ENCODE data around the gene CBFA2T2. TPM values are rescaled to one million over a fixed set of nuclear protein-coding genes. Genes with fewer than 3 reads are reported as not detected.

CBFA2T2 gene
- total and polyA plus RNA-seq, 2 donors from 2014 or later: 5.5 to 17.3 TPM

DNA sequence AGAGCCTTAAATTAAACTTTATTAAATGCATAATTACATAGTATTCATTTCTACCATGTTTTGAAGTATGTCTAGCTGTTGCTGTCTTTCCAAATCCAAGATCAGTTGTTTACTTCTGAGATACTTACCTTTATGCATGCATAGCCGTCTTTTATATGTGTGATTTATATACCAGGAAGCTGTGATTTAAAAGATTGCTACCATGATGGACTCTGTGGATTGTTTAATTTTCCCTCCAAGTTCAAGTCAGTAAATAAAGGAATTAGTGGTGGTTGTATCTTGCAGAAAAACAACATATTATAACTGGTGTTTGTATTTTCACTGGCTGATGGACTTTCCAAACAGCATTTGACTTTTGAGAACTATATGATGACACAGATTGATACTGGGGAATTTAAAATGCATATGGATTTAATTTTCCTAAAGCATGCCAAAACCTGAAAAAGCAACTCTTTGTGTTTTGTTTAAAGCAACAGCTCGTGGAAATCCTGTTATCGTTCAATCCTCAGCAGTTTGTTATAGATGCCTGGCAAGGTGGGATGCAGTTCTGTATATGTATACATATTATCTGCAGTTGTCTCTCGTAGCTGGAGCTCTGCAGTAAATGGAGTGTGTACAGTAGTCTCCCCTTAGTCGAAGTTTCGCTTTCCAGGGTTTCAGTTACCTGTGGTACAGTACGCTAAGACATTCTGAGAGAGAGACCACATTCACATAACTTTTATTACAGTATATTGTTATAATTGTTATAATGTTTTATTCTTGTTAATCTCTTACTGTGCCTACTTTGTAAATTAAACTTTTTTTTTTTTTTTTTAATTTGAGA lies 77.1 kb downstream of the CBFA2T2 start:
- intact Hi-C loops (cut with DNase I): no loop called here
- Histone ChIP-seq H3K27ac (ENCODE audit: low read depth in 2 of 2, low read length in 2 of 2) (no peak overlapping the region), H3K9ac (ENCODE audit: low read length in 3 of 3) (peak overlapping the region in 1 of 3 donors; percentile 8)

DNA sequence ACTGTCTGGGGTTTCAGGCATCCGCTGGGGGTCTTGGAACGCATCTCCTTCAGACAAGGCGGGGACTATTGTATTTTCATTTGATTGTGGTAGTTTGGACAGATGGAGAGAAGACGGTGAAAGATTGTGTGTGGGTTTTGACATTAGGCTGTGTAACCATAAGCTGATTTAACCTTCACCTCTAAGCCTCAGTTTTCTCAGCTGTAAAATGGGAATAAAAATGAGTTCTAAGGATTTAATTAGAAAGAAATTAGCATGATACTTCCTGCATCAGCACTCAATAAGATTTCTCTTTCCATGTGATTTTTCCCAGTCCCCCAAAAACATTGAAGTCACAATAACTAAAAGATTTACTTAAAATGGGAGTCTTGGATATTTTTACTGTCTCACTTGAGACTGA lies 78.1 kb downstream of the CBFA2T2 start:
- Histone ChIP-seq H3K9me3 (ENCODE audit: control insufficient read depth in 2 of 3, insufficient read depth in 1 of 3, low read length in 3 of 3) (no peaks in the 10 kb centered on the region), H3K4me1 (ENCODE audit: control insufficient read depth in 2 of 3, insufficient read depth in 2 of 3, low read depth in 1 of 3, low read length in 3 of 3) (peaks cover 0 to 25% (median 14%) of the 10 kb centered on the region in 3 donors), H3K36me3 (ENCODE audit: control insufficient read depth in 2 of 3, insufficient read depth in 3 of 3, low read length in 3 of 3) (no peaks in the 10 kb centered on the region), H3K4me3 (ENCODE audit: low read length in 3 of 3) (no peak overlapping the region), H3K9ac (ENCODE audit: low read length in 3 of 3) (no peak overlapping the region), H3K27ac (ENCODE audit: low read depth in 2 of 2, low read length in 2 of 2) (no peak overlapping the region), H3K27me3 (ENCODE audit: control insufficient read depth, insufficient read depth, low read length) (no peaks in the 10 kb centered on the region)
- intact Hi-C loops (cut with DNase I): no loop called here
- FAIRE-seq: no peak
- TF ChIP-seq, protein P1, sequence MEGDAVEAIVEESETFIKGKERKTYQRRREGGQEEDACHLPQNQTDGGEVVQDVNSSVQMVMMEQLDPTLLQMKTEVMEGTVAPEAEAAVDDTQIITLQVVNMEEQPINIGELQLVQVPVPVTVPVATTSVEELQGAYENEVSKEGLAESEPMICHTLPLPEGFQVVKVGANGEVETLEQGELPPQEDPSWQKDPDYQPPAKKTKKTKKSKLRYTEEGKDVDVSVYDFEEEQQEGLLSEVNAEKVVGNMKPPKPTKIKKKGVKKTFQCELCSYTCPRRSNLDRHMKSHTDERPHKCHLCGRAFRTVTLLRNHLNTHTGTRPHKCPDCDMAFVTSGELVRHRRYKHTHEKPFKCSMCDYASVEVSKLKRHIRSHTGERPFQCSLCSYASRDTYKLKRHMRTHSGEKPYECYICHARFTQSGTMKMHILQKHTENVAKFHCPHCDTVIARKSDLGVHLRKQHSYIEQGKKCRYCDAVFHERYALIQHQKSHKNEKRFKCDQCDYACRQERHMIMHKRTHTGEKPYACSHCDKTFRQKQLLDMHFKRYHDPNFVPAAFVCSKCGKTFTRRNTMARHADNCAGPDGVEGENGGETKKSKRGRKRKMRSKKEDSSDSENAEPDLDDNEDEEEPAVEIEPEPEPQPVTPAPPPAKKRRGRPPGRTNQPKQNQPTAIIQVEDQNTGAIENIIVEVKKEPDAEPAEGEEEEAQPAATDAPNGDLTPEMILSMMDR (IDR thresholded peaks at IDR 0.05; ENCODE audit: borderline replicate concordance, extremely low read depth, insufficient read depth): no peak
- DNase-seq: no peak

More for the DNA sequence above, 77.1 kb downstream of the CBFA2T2 start:
- H3K4me1 ChIP-seq (ENCODE audit: control insufficient read depth in 2 of 3, insufficient read depth in 2 of 3, low read depth in 1 of 3, low read length in 3 of 3): peaks cover under 1 to 30% (median 14%) of the 10 kb centered on the region in 3 donors
- H3K4me3 ChIP-seq (ENCODE audit: low read length in 3 of 3): no peak overlapping the region
- DNase-seq: no peak
- H3K36me3 ChIP-seq (ENCODE audit: control insufficient read depth in 2 of 3, insufficient read depth in 3 of 3, low read length in 3 of 3): no peaks in the 10 kb centered on the region
- FAIRE-seq: no peak
- no peaks in the 10 kb centered on the region for H3K27me3 ChIP-seq (ENCODE audit: control insufficient read depth, insufficient read depth, low read length)
- H3K9me3 ChIP-seq (ENCODE audit: control insufficient read depth in 2 of 3, insufficient read depth in 1 of 3, low read length in 3 of 3): no peaks in the 10 kb centered on the region
- TF ChIP-seq, protein P1 (IDR thresholded peaks at IDR 0.05; ENCODE audit: borderline replicate concordance, extremely low read depth, insufficient read depth): no peak

GRCh38 chr20:33568378-33568777 lies 78.5 kb downstream of the CBFA2T2 start:
- H3K4me3 ChIP-seq (ENCODE audit: low read length in 3 of 3): no peak overlapping the region
- no peak overlapping the region for H3K9ac ChIP-seq (ENCODE audit: low read length in 3 of 3)
- H3K27me3 ChIP-seq (ENCODE audit: control insufficient read depth, insufficient read depth, low read length): no peaks in the 10 kb centered on the region
- TF ChIP-seq, protein P1 (IDR thresholded peaks at IDR 0.05; ENCODE audit: borderline replicate concordance, extremely low read depth, insufficient read depth): no peak
- intact Hi-C loops (cut with DNase I): no loop called here
- H3K4me1 ChIP-seq (ENCODE audit: control insufficient read depth in 2 of 3, insufficient read depth in 2 of 3, low read depth in 1 of 3, low read length in 3 of 3): peaks cover 0 to 25% (median 14%) of the 10 kb centered on the region in 3 donors
- DNase-seq (peak in 3 of 5 donors; percentile 42 to 67 (median 43)), FAIRE-seq (no peak)
- no peaks in the 10 kb centered on the region for H3K9me3 ChIP-seq (ENCODE audit: control insufficient read depth in 2 of 3, insufficient read depth in 1 of 3, low read length in 3 of 3)
- H3K27ac ChIP-seq (ENCODE audit: low read depth in 2 of 2, low read length in 2 of 2): no peak overlapping the region
- H3K36me3 ChIP-seq (ENCODE audit: control insufficient read depth in 2 of 3, insufficient read depth in 3 of 3, low read length in 3 of 3): no peaks in the 10 kb centered on the region

Data from kidney (tissue), 14 donors.